AG04450 (cell line): ENCODE data around the gene CHST5. TPM values are rescaled to one million over a fixed set of nuclear protein-coding genes. Genes with fewer than 3 reads are reported as not detected.
A peak's percentile ranks its signal among the peaks of the same experiment; 100 is the strongest.

ENCODE experiments used
- CTCF ChIA-PET: fragments of 300-600, 350-600 bp; formaldehyde crosslinking; extraction: SDS; loops from one replicate; lab custom pipeline; 2022; ENCODE audit warnings: antibody characterized with exemption, inconsistent platforms; lab: Charles Lee
- POLR2A ChIA-PET: fragments of 350-600 bp; formaldehyde crosslinking; extraction: SDS; loops from one replicate; lab custom pipeline; 2021; ENCODE audit warnings: antibody characterized with exemption, inconsistent platforms; lab: Yijun Ruan, JAX
- DNase-seq: peaks from one replicate; pipeline ENCODE4 v3.0.0-alpha.2; 2011; ENCODE audit warnings: low read depth, low spot score
- H3K27ac ChIP-seq: one replicate; pipeline ENCODE4 v1.5.1; 2012; ENCODE audit warnings: low read depth, low read length, control low read depth
- H3K27me3 ChIP-seq: one replicate; pipeline ENCODE4 v1.6.0; 2012; ENCODE audit warnings: low read length; ENCODE audit not compliant: control insufficient read depth, insufficient read depth
- H3K4me3 ChIP-seq: 2 replicates; pipeline ENCODE4 v1.5.1; 2011; ENCODE audit warnings: mild to moderate bottlenecking, low read depth, low read length, control low read depth
- H3K9me3 ChIP-seq: 2 replicates; pipeline ENCODE4 v1.5.1; 2012; ENCODE audit warnings: low read length; ENCODE audit not compliant: control insufficient read depth, insufficient read depth
- polyA plus RNA-seq: library from polyadenylated mRNA; depleted of rRNA; stranded (reverse); fragments of >200 nt; gene quantifications from 2 replicates; pipeline ENCODE4 v1.2.3, GENCODE V29; 2011
- TF ChIP-seq, protein P1 (sequence below): IDR thresholded peaks from 2 replicates; pipeline ENCODE4 v1.5.1; 2011; ENCODE audit warnings: low read depth, low read length, control low read depth, inconsistent platforms

The CHST5 gene
- polyA plus RNA-seq, 1 experiment: not detected

DNA sequence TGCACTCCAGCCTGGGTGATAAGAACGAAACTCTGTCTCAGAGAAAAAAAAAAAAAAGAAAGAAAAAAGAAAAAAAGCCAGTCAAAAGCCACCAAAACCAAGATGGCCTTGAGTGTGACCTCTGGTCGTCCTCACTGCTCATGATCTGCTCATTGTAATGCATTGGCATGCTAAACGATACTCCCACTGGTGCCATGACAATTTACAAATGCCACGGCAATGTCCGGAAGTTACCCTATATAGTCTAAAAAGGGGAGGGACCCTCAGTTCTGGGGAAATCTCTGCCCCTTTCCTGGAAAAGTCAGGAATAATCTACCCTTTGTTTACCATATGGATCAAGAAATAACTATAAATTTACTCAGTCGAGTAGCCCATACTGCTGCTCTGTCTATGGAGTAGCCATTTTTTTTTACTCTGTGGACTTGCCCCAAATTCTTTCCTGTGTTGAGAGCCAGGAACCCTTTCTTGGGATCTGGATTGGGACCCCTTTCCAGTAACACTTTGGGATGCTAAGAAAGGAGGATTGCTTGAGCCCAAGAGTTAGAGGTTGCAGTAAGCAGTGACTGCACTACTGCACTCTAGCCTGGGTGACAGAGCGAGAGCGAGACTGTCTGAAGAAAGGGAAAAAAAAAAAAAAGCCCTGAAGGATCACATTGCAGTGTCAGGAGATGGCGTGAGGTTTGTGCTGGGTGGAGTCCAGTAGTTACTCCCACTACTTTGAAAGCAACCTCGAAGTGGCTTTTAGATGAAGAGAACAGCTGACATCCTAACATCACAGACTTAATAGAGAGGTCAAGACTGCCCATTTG, 23.9 kb upstream of the CHST5 start:
- ChIA-PET CTCF (interaction anchor here (0.7 to 2.2 kb wide), 5 partner anchors 43 to 103 kb away, joined by 3 to 10 read pairs (median 7); no protein-coding TSS in a partner anchor), POLR2A (no interaction called here)
- Histone ChIP-seq H3K27ac (no peak overlapping the region), H3K4me3 (no peak overlapping the region), H3K27me3 (peaks cover 8% of the 10 kb centered on the region), H3K9me3 (no peaks in the 10 kb centered on the region)
- DNase-seq: no peak
- TF ChIP-seq, protein P1, sequence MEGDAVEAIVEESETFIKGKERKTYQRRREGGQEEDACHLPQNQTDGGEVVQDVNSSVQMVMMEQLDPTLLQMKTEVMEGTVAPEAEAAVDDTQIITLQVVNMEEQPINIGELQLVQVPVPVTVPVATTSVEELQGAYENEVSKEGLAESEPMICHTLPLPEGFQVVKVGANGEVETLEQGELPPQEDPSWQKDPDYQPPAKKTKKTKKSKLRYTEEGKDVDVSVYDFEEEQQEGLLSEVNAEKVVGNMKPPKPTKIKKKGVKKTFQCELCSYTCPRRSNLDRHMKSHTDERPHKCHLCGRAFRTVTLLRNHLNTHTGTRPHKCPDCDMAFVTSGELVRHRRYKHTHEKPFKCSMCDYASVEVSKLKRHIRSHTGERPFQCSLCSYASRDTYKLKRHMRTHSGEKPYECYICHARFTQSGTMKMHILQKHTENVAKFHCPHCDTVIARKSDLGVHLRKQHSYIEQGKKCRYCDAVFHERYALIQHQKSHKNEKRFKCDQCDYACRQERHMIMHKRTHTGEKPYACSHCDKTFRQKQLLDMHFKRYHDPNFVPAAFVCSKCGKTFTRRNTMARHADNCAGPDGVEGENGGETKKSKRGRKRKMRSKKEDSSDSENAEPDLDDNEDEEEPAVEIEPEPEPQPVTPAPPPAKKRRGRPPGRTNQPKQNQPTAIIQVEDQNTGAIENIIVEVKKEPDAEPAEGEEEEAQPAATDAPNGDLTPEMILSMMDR: no peak

DNA sequence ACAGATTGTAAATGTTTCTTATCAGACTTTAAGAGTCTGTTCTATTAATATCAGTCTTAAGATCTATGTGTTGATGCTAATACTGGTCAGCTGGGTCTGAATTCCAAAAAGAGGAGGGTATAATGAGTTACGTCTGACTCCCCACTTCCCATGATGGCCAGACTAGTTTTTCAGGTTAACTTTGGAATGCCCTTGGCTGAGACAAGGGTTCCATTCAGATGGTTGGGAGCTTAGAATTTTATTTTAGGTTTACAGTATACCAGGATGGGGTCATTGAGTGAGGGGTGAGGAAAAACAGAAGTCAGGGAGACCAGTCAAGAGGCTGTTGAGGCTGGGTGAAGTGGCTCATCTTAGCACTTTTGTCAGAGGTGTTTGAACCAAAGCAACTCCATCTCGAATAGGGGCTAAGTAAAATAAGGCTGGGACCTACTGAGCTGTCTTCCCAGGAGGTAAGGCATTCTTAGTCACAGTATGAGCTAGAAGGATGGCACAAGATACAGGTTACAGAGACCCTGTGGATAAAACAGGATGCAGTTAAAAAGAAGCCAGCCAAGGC, 23.0 kb upstream of the CHST5 start:
- CTCF ChIA-PET: interaction anchor here (1.1 to 2.2 kb wide), 2 partner anchors 42 to 93 kb away, joined by 7 to 10 read pairs; no protein-coding TSS in a partner anchor
- no peak overlapping the region for H3K4me3 ChIP-seq

DNA sequence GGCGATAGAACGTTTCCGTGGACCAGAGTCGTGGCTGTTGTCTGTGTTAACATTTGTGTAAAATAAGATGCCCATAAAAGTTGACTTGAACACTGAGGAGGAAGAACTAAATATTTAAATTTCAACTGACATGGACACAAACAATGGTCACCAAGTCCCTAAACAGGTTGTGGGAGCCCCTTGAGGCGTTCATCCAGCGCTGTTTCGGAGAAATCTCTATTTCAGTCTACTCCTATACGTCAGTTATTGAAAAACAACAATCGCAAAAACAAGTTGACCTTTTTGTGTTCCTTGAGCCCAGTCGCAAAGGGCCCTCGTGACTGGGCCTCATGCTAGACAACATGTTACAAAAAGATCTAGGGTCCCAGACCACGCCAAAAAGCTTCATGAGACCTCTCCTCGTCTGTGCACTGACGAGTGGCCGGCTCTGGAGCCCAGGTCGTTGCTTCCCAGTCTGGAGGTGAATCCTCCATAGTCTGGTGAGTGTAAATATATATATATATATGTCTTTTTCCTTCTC, 20.6 kb upstream of the CHST5 start:
- no peaks in the 10 kb centered on the region for H3K27me3 ChIP-seq

More for the DNA sequence above, 23.0 kb upstream of the CHST5 start:
- Histone ChIP-seq H3K9me3 (no peaks in the 10 kb centered on the region), H3K27ac (no peak overlapping the region), H3K27me3 (peaks cover 8% of the 10 kb centered on the region)
- DNase-seq: no peak
- POLR2A ChIA-PET: no interaction called here
- TF ChIP-seq, protein P1: no peak

DNA sequence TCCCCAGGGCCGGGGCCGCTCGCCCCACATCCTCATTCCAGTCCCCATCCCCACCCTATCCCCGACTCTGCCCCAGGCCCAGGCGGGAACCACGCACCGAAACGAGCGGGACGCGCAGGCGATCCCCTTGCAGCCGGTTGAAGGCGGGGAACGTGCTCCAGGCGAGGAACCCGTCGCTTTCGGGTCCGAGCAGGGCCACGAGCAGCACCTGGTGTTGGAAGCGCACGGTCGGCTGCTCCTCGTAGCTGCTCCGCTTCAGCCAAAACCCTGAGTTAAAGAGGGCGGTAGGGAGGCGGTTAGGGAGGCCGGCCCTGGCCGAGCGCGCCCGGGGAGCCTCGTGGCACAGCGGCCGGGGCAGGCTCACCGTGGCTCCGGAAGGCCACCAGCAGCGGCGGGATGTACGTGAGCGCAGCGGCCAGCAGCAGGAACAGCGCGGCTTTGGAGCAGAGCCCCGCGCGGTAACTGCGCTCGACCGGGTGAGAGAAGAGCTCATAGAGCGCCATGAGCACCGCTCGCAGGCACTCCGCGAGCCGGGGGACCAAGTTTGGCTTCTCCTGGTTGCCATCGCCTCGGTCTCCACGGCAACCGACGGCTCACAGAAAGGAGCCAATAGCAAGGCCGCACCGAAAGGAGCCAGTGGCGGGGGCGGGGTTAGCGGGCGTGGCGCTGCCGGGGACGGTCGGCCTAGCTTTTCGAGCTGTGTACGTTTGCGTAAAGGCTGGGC, 20.0 kb upstream of the CHST5 start, which contains the start of gene TMEM231:
TMEM231 (minus strand) TSS at position 546 of the 724 bp plus-strand sequence; CDS start at position 503, 43 bp downstream.
- TF ChIP-seq, protein P1: 0 out of 2 replicates have a peak, but pooled peaks have one; percentile 8
- DNase-seq: peak; percentile 51
- Histone ChIP-seq H3K9me3 (no peaks in the 10 kb centered on the region), H3K27ac (peak within 1 kb of the TSS; percentile 39), H3K27me3 (no peaks in the 10 kb centered on the region), H3K4me3 (peak within 1 kb of the TSS; percentile 76)
- ChIA-PET POLR2A (interaction anchor here (1.0 to 1.6 kb wide), 2 partner anchors 39 to 91 kb away, joined by 5 to 9 read pairs; partner anchors contain the start of genes KARS1 and TERF2IP), CTCF (interaction anchor here (1.2 to 8.2 kb wide), 4 partner anchors 10 to 91 kb away, joined by 3 to 53 read pairs (median 16); partner anchors contain the start of gene GABARAPL2)

More for the DNA sequence above, 20.6 kb upstream of the CHST5 start:
- ChIA-PET POLR2A (interaction anchor here (1.0 kb wide), 1 partner anchor 91 kb away, joined by 5 read pairs; the partner anchor contains the start of genes KARS1 and TERF2IP), CTCF (interaction anchor here (1.2 to 8.2 kb wide), 4 partner anchors 9 to 91 kb away, joined by 3 to 53 read pairs (median 16); partner anchors contain the start of gene GABARAPL2)
- TF ChIP-seq, protein P1: no peak
- Histone ChIP-seq H3K9me3 (no peaks in the 10 kb centered on the region), H3K4me3 (peak overlapping the region; percentile 76), H3K27ac (no peak overlapping the region)
- DNase-seq: no peak
